Ascending aorta (tissue), 2 donors: ENCODE measurements around the gene E2F4. TPM values are rescaled to one million over a fixed set of nuclear protein-coding genes. Genes with fewer than 3 reads are reported as not detected.

Source experiments
- DNase-seq, 2 donors: peaks; one replicate each; pipeline ENCODE4 v3.0.0-alpha.2; 2019; ENCODE audit warnings: low spot score in 2 of 2
- H3K27ac ChIP-seq, 2 donors: fragments of 200-600 bp; sonication (generic); one replicate each; pipeline ENCODE4 v1.5.1; 2016 to 2017; ENCODE audit warnings: mild to moderate bottlenecking in 1 of 2
- H3K27me3 ChIP-seq: fragments of 200-600 bp; sonication (generic); one replicate; pipeline ENCODE4 v1.5.1; 2017
- H3K36me3 ChIP-seq, 2 donors: fragments of 200-600 bp; sonication (generic); one replicate each; pipeline ENCODE4 v1.5.1; 2016
- H3K4me1 ChIP-seq, 2 donors: fragments of 200-600 bp; sonication (generic); one replicate each; pipeline ENCODE4 v1.5.1; 2016 to 2017; ENCODE audit warnings: mild to moderate bottlenecking in 1 of 2
- H3K4me3 ChIP-seq, 2 donors: fragments of 200-600 bp; sonication (generic); one replicate each; pipeline ENCODE4 v1.5.1; 2016 to 2017; ENCODE audit warnings: mild to moderate bottlenecking in 1 of 2
- H3K9me3 ChIP-seq, 2 donors: fragments of 200-600 bp; sonication (generic); one replicate each; pipeline ENCODE4 v1.5.1; 2016
- CTCF ChIP-seq, 3 experiments: fragments of 200-600 bp in 2 of 3; fragments of 450-650 bp in 1 of 3; sonication (generic) in 2 of 3; IDR thresholded peaks; one replicate each; pipeline ENCODE4 v1.5.1; 2016 to 2019; ENCODE audit warnings: antibody characterized with exemption in 3 of 3, mild to moderate bottlenecking in 1 of 3, moderate library complexity in 1 of 3
- intact Hi-C: fragments of 100-400 bp; cut with DNase I; formaldehyde crosslinking; loops from one replicate; pipeline ENCODE4 v1.15.1; 2023
- total RNA-seq: library from RNA; depleted of rRNA; stranded (reverse); fragments of >200 nt; gene quantifications from one replicate; pipeline ENCODE4 v1.1.0, GENCODE V29; 2016

The E2F4 gene
- total RNA-seq, 1 donor from 2014 or later, result 114 TPM

GRCh38 chr16:67206838-67207248 lies 14.9 kb downstream of the E2F4 start:
- H3K27ac ChIP-seq, result no peak overlapping the region
- no peaks in the 10 kb centered on the region for H3K9me3 ChIP-seq
- no peaks in the 10 kb centered on the region for H3K27me3 ChIP-seq
- intact Hi-C loops, result no loop called here
- TF ChIP-seq CTCF (IDR thresholded peaks at IDR 0.05), result no peak
- DNase-seq, result no peak
- no peaks in the 10 kb centered on the region for H3K4me1 ChIP-seq
- no peak overlapping the region for H3K4me3 ChIP-seq
- peaks cover 14 to 40% of the 10 kb centered on the region in 2 donors for H3K36me3 ChIP-seq

GRCh38 chr16:67207249-67208091 lies 15.5 kb downstream of the E2F4 start:
- Histone ChIP-seq H3K4me1 (no peaks in the 10 kb centered on the region), H3K9me3 (no peaks in the 10 kb centered on the region), H3K4me3 (no peak overlapping the region), H3K27ac (no peak overlapping the region), H3K27me3 (no peaks in the 10 kb centered on the region), H3K36me3 (peaks cover 8 to 35% of the 10 kb centered on the region in 2 donors)
- no peak for TF ChIP-seq CTCF (IDR thresholded peaks at IDR 0.05)
- intact Hi-C loops, result no loop called here
- no peak for DNase-seq

GRCh38 chr16:67208154-67208896 lies 16.4 kb downstream of the E2F4 start:
- intact Hi-C loops, result no loop called here
- Histone ChIP-seq H3K27me3 (no peaks in the 10 kb centered on the region), H3K4me3 (no peak overlapping the region), H3K9me3 (no peaks in the 10 kb centered on the region), H3K36me3 (peaks cover 0 to 26% of the 10 kb centered on the region in 2 donors), H3K27ac (no peak overlapping the region), H3K4me1 (no peaks in the 10 kb centered on the region)
- TF ChIP-seq CTCF (IDR thresholded peaks at IDR 0.05), result no peak
- no peak for DNase-seq

- no peak for TF ChIP-seq CTCF (IDR thresholded peaks at IDR 0.05)
- intact Hi-C loops, result no loop called here
- Histone ChIP-seq H3K9me3 (no peaks in the 10 kb centered on the region), H3K36me3 (peaks cover 0 to 17% of the 10 kb centered on the region in 2 donors), H3K4me1 (no peaks in the 10 kb centered on the region), H3K27me3 (no peaks in the 10 kb centered on the region), H3K27ac (no peak overlapping the region), H3K4me3 (no peak overlapping the region)
- no peak for DNase-seq
Measured at GRCh38 chr16:67209565-67209964, 17.6 kb downstream of the E2F4 start.

- H3K9me3 ChIP-seq, result no peaks in the 10 kb centered on the region
- no peaks in the 10 kb centered on the region for H3K4me1 ChIP-seq
- no peak for DNase-seq
- no peak overlapping the region for H3K4me3 ChIP-seq
- peaks cover 0 to 17% of the 10 kb centered on the region in 2 donors for H3K36me3 ChIP-seq
- H3K27me3 ChIP-seq, result no peaks in the 10 kb centered on the region
- no peak overlapping the region for H3K27ac ChIP-seq
- TF ChIP-seq CTCF (IDR thresholded peaks at IDR 0.05), result no peak
- intact Hi-C loops, result no loop called here
Measured at GRCh38 chr16:67210069-67210937, 18.3 kb downstream of the E2F4 start.
